Osteoblast (primary cell): ENCODE results near the gene JMJD1C. TPM values are rescaled to one million over a fixed set of nuclear protein-coding genes. Genes with fewer than 3 reads are reported as not detected.

Source experiments
- DNase-seq: peaks from one replicate; pipeline ENCODE4 v3.0.0; 2011; ENCODE audit warnings: low spot score, mixed read lengths; ENCODE audit not compliant: insufficient read length; ENCODE audit errors: missing footprints
- H2AFZ ChIP-seq: 2 replicates; pipeline ENCODE4 v1.6.0; 2011; ENCODE audit warnings: mild to moderate bottlenecking, low read length
- H3K27ac ChIP-seq: 2 replicates; pipeline ENCODE4 v1.5.1; 2011; ENCODE audit warnings: mild to moderate bottlenecking, low read depth, low read length, moderate library complexity
- H3K27me3 ChIP-seq: 2 replicates; pipeline ENCODE4 v1.6.0; 2012; ENCODE audit warnings: mild to moderate bottlenecking, control low read depth, inconsistent platforms, low read length, moderate library complexity; ENCODE audit not compliant: insufficient read depth
- H3K36me3 ChIP-seq: 2 replicates; pipeline ENCODE4 v1.5.1; 2011; ENCODE audit warnings: mild to moderate bottlenecking, low read length, control low read depth, moderate library complexity; ENCODE audit not compliant: insufficient read depth
- H3K4me1 ChIP-seq: 2 replicates; pipeline ENCODE4 v1.5.1; 2011; ENCODE audit warnings: mild to moderate bottlenecking, low read length, control low read depth, moderate library complexity; ENCODE audit not compliant: insufficient read depth
- H3K4me2 ChIP-seq: 2 replicates; pipeline ENCODE4 v1.6.0; 2011; ENCODE audit warnings: mild to moderate bottlenecking, low read length; ENCODE audit not compliant: insufficient read depth
- H3K4me3 ChIP-seq: fragments of 200-600 bp; sonication (generic); 3 replicates; pipeline ENCODE4 v1.5.1; 2012; ENCODE audit warnings: mild to moderate bottlenecking, low read length, inconsistent platforms; ENCODE audit not compliant: insufficient read depth
- H3K79me2 ChIP-seq: 2 replicates; pipeline ENCODE4 v1.6.0; 2012; ENCODE audit warnings: mild to moderate bottlenecking, low read length, control low read depth, inconsistent platforms; ENCODE audit not compliant: insufficient read depth
- H3K9me3 ChIP-seq: 2 replicates; pipeline ENCODE4 v1.5.1; 2011; ENCODE audit warnings: low read depth, low read length, control low read depth
- H4K20me1 ChIP-seq: 2 replicates; pipeline ENCODE4 v1.6.0; 2012; ENCODE audit warnings: mild to moderate bottlenecking, low read length, control low read depth; ENCODE audit not compliant: insufficient read depth
- total RNA-seq: library from RNA; depleted of rRNA; stranded (reverse); fragments of >200 nt; gene quantifications from 2 replicates; pipeline ENCODE4 v1.2.3, GENCODE V29; 2012
- TF ChIP-seq, protein P1 (sequence below): IDR thresholded peaks from 2 replicates; pipeline ENCODE4 v1.5.1; 2011; ENCODE audit warnings: mild to moderate bottlenecking, low read depth, low read length, moderate library complexity; ENCODE audit errors: extremely low read depth

JMJD1C gene
- total RNA-seq, 1 donor, result 92.6 TPM

DNA sequence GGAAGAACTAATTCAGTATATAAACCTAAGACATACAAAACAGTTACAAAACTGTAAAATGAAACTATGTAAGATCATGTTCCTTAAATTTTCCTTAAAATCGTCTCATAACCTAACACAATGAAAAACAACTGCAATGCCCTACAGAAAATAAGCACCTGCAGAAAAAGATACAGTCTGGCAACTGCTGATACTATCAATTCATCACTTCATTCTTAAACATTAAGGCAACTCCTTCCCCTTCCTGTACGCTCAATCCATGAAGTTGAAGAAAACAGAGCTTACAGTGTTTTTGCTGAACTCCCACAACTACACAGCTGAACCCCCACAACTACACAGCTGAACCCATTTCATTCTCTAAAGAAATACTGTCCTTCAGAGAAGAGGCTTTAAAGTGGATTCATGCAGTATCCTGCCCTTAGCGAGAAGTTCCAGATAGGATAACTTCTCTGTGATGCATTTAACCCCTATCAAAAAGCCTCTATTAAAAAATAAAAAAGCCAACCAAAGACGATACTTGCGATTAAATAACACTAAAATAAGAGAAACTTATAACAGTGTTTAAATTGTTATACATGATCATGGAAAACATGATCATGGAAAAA, 50.0 kb downstream of the JMJD1C start:
- peaks cover 10% of the 10 kb centered on the region for H3K4me1 ChIP-seq
- no peaks in the 10 kb centered on the region for H3K36me3 ChIP-seq
- no peak overlapping the region for H2AFZ ChIP-seq
- TF ChIP-seq, protein P1, sequence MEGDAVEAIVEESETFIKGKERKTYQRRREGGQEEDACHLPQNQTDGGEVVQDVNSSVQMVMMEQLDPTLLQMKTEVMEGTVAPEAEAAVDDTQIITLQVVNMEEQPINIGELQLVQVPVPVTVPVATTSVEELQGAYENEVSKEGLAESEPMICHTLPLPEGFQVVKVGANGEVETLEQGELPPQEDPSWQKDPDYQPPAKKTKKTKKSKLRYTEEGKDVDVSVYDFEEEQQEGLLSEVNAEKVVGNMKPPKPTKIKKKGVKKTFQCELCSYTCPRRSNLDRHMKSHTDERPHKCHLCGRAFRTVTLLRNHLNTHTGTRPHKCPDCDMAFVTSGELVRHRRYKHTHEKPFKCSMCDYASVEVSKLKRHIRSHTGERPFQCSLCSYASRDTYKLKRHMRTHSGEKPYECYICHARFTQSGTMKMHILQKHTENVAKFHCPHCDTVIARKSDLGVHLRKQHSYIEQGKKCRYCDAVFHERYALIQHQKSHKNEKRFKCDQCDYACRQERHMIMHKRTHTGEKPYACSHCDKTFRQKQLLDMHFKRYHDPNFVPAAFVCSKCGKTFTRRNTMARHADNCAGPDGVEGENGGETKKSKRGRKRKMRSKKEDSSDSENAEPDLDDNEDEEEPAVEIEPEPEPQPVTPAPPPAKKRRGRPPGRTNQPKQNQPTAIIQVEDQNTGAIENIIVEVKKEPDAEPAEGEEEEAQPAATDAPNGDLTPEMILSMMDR, result no peak
- peak overlapping the region; percentile 60 for H3K4me2 ChIP-seq
- peaks cover 86% of the 10 kb centered on the region for H3K79me2 ChIP-seq
- H3K4me3 ChIP-seq, result no peak overlapping the region
- H3K27me3 ChIP-seq, result no peaks in the 10 kb centered on the region
- no peaks in the 10 kb centered on the region for H3K9me3 ChIP-seq
- DNase-seq, result no peak
- peaks cover 3% of the 10 kb centered on the region for H4K20me1 ChIP-seq
- H3K27ac ChIP-seq, result peak overlapping the region; percentile 15

DNA sequence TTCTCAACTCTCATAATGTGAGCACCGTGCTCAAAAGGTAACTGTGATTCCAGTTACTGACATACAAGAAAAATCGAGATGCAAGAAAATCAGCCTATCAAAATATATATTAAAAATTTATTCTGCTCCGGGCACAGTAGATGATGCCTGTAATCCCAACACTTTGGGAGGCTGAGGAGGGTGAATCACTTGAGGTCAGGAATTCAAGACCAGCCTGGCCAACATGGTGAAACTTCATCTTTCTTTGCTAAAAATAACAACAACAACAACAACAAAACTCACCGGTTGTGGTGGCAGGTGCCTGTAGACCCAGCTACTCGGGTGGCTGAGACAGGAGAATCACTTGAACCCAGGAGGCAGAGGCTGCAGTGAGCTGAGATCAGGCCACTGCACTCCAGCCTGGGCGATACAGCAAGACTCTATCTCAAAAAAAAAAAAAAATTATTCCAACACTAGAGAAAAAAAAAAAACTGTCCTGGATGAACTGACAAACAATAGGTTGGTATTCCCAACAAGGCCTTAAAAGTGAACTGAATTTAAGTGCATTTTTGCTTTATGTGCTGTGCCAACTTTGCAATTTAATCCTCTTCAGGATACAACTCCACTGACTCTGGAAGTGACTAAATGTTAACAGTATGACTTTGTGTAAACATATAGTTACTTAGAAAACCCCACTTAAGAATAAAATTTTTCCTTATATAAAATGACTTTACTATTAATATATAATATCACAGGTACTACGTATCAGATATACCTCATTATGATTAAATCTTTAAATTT, 51.1 kb downstream of the JMJD1C start:
- Histone ChIP-seq H3K79me2 (peaks cover 86% of the 10 kb centered on the region), H3K4me1 (peaks cover 13% of the 10 kb centered on the region), H3K27me3 (no peaks in the 10 kb centered on the region), H3K9me3 (no peaks in the 10 kb centered on the region), H3K4me2 (no peak overlapping the region), H3K36me3 (no peaks in the 10 kb centered on the region), H3K4me3 (no peak overlapping the region), H4K20me1 (peaks cover 3% of the 10 kb centered on the region), H3K27ac (no peak overlapping the region), H2AFZ (no peak overlapping the region)
- TF ChIP-seq, protein P1, result no peak
- DNase-seq, result no peak

GRCh38 chr10:63413429-63413828, 52.3 kb downstream of the JMJD1C start:
- peaks cover 2% of the 10 kb centered on the region for H4K20me1 ChIP-seq
- peaks cover 87% of the 10 kb centered on the region for H3K79me2 ChIP-seq
- no peak overlapping the region for H3K4me3 ChIP-seq
- DNase-seq, result no peak
- peaks cover 17% of the 10 kb centered on the region for H3K4me1 ChIP-seq
- H3K9me3 ChIP-seq, result no peaks in the 10 kb centered on the region
- no peak overlapping the region for H3K27ac ChIP-seq
- H3K36me3 ChIP-seq, result no peaks in the 10 kb centered on the region
- TF ChIP-seq, protein P1, result no peak
- no peak overlapping the region for H3K4me2 ChIP-seq
- H3K27me3 ChIP-seq, result no peaks in the 10 kb centered on the region
- no peak overlapping the region for H2AFZ ChIP-seq

DNA sequence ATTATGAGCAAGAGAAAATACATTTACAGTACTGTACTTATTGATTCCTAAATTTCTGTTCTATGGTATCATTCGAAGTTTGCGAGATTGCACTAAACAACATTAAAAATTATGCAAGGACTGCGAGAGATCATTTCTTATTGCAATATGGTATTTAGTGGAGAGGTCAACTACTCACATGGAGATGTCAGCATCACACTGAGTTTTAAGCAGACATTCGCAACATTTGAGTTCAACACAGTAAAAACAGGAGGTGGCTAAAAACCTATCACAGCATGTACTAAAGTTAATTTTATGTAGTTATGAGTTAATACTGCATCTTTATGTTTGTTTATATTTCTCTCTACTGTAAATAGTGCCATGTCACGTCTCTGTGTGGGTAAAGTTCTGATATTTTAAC, 53.5 kb downstream of the JMJD1C start:
- Histone ChIP-seq H3K36me3 (no peaks in the 10 kb centered on the region), H3K79me2 (peaks cover 87% of the 10 kb centered on the region), H3K27ac (no peak overlapping the region), H2AFZ (no peak overlapping the region), H3K27me3 (no peaks in the 10 kb centered on the region), H3K9me3 (no peaks in the 10 kb centered on the region), H3K4me2 (no peak overlapping the region), H3K4me3 (no peak overlapping the region), H3K4me1 (peaks cover 17% of the 10 kb centered on the region), H4K20me1 (peaks cover 2% of the 10 kb centered on the region)
- no peak for DNase-seq
- TF ChIP-seq, protein P1, result no peak
